GM19395 (cell line): ENCODE measurements around the gene GRPEL1.
"Not testable (repeated sequence)": the region's sequence is repeated elsewhere in the genome, so short reads cannot be mapped to it uniquely, and the experiment has no call there.

Source experiments
- ATAC-seq: cut with Tn5 transposase; IDR thresholded peaks from one replicate; pipeline ENCODE4 v1.9.1; 2021; ENCODE audit warnings: mild to moderate bottlenecking, moderate library complexity; ENCODE audit not compliant: unreplicated experiment

The GRPEL1 gene

GRCh38 chr4:7067452-7068278 is at the start of gene GRPEL1:
Gene GRPEL1, minus strand, starts transcription at chr4:7068064. Its CDS starts 32 bp downstream, at chr4:7068032.
- peak; percentile 82 for ATAC-seq

GRCh38 chr4:7116705-7117104 is 48.8 kb upstream of the GRPEL1 start:
- ATAC-seq: no peak

GRCh38 chr4:7115557-7116340 is 47.9 kb upstream of the GRPEL1 start:
- no peak for ATAC-seq

- no peak for ATAC-seq
Measured at GRCh38 chr4:7112656-7113055, 44.8 kb upstream of the GRPEL1 start.

- no peak for ATAC-seq
Measured at GRCh38 chr4:7111441-7111840, 43.6 kb upstream of the GRPEL1 start.

- no peak for ATAC-seq
Measured at GRCh38 chr4:7110546-7110945, 42.7 kb upstream of the GRPEL1 start.

- ATAC-seq: no peak
Measured at GRCh38 chr4:7109169-7109568, 41.3 kb upstream of the GRPEL1 start.

GRCh38 chr4:7108660-7109059 is 40.8 kb upstream of the GRPEL1 start:
- no peak for ATAC-seq

- no peak for ATAC-seq
Measured at GRCh38 chr4:7108046-7108625, 40.3 kb upstream of the GRPEL1 start.

- ATAC-seq: no peak
Measured at GRCh38 chr4:7107166-7107905, 39.5 kb upstream of the GRPEL1 start.

GRCh38 chr4:7105276-7105675 is 37.4 kb upstream of the GRPEL1 start:
- no peak for ATAC-seq

GRCh38 chr4:7104366-7105031 is 36.6 kb upstream of the GRPEL1 start:
- ATAC-seq: no peak

- ATAC-seq: no peak
Measured at GRCh38 chr4:7103607-7104365, 35.9 kb upstream of the GRPEL1 start.

GRCh38 chr4:7103031-7103606 is 35.3 kb upstream of the GRPEL1 start:
- peak; percentile 87 for ATAC-seq

GRCh38 chr4:7102516-7102909 is 34.6 kb upstream of the GRPEL1 start:
- ATAC-seq: not testable (repeated sequence)

- ATAC-seq: peak; percentile 75
Measured at GRCh38 chr4:7101692-7102515, 34.0 kb upstream of the GRPEL1 start.

GRCh38 chr4:7096236-7096635 is 28.4 kb upstream of the GRPEL1 start:
- ATAC-seq: no peak

GRCh38 chr4:7095611-7096155 is 27.8 kb upstream of the GRPEL1 start:
- ATAC-seq: no peak
